HG02981 (cell line): Measurements from ENCODE around the gene ZNF12.

Source experiments
- ATAC-seq: cut with Tn5 transposase; IDR thresholded peaks from one replicate; pipeline ENCODE4 v1.9.1; 2021; ENCODE audit warnings: mild to moderate bottlenecking, moderate library complexity; ENCODE audit not compliant: unreplicated experiment

ZNF12 gene

GRCh38 chr7:6648066-6648814 lies 58.5 kb downstream of the ZNF12 start:
- no peak for ATAC-seq

- no peak for ATAC-seq
These were observed 59.2 kb downstream of the ZNF12 start for GRCh38 chr7:6647541-6647940.

GRCh38 chr7:6647080-6647479 lies 59.7 kb downstream of the ZNF12 start:
- ATAC-seq, result no peak

GRCh38 chr7:6646465-6646864 lies 60.3 kb downstream of the ZNF12 start:
- no peak for ATAC-seq

GRCh38 chr7:6644728-6645127 lies 62.0 kb downstream of the ZNF12 start:
- ATAC-seq, result no peak

GRCh38 chr7:6643915-6644625 lies 62.7 kb downstream of the ZNF12 start:
- ATAC-seq, result no peak

GRCh38 chr7:6642861-6643640 lies 63.7 kb downstream of the ZNF12 start:
- ATAC-seq, result no peak

- no peak for ATAC-seq
These were observed 64.4 kb downstream of the ZNF12 start for GRCh38 chr7:6642239-6642839.

GRCh38 chr7:6641305-6642035 lies 65.3 kb downstream of the ZNF12 start:
- ATAC-seq, result no peak

- no peak for ATAC-seq
These were observed 66.5 kb downstream of the ZNF12 start for GRCh38 chr7:6640246-6640721.

- ATAC-seq, result no peak
These were observed 67.1 kb downstream of the ZNF12 start for GRCh38 chr7:6639627-6640026.

- ATAC-seq, result no peak
These were observed 67.7 kb downstream of the ZNF12 start for GRCh38 chr7:6639032-6639431.
